ENCODE results near the gene PLRG1. TPM values are rescaled to one million over a fixed set of nuclear protein-coding genes. Genes with fewer than 3 reads are reported as not detected.
A peak's percentile ranks its signal among the peaks of the same experiment; 100 is the strongest.
"Not testable (repeated sequence)": the region's sequence is repeated elsewhere in the genome, so short reads cannot be mapped to it uniquely, and the experiment has no call there.

Gene PLRG1
- 105 TPM for polyA plus RNA-seq (2013, experiment 1 of 2)
- 110 TPM for polyA plus RNA-seq (2013, experiment 2 of 2)

- no peak within 1 kb of the TSS for H2BK15ac ChIP-seq (replicated peaks; ENCODE audit: low read depth)
- no peak within 1 kb of the TSS for H3K4ac ChIP-seq (ENCODE audit: low read depth, low read length)
- WGBS (ENCODE audit: extremely low coverage, insufficient coverage, low lambda C conversion rate) = no CpG with 5 or more reads among the region's 51 CpGs
- H3K36me3 ChIP-seq (ENCODE audit: control insufficient read depth, insufficient read depth, low read length) = no peaks in the 10 kb centered on the region
- H3K4me3 ChIP-seq (ENCODE audit: low read length) = peak within 1 kb of the TSS; percentile 90
- peaks cover 2% of the 10 kb centered on the region for H3K4me1 ChIP-seq (ENCODE audit: control insufficient read depth, low read depth, low read length)
- no peaks in the 10 kb centered on the region for H3K27me3 ChIP-seq (ENCODE audit: insufficient read depth, low read length, poor library complexity)
- H3K56ac ChIP-seq (ENCODE audit: low read length) = peak within 1 kb of the TSS; percentile 88
- H2BK120ac ChIP-seq (ENCODE audit: low read depth, low read length) = no peak within 1 kb of the TSS
- H3K23ac ChIP-seq (ENCODE audit: low read length) = no peak within 1 kb of the TSS
- H3K4me2 ChIP-seq (ENCODE audit: low read length) = peak within 1 kb of the TSS; percentile 72
- peak within 1 kb of the TSS; percentile 88 for H3K9ac ChIP-seq (ENCODE audit: low read length)
- peaks cover 17% of the 10 kb centered on the region for H3K79me2 ChIP-seq (ENCODE audit: control insufficient read depth, insufficient read depth, low read length)
- peak; percentile 98 for DNase-seq
- no peak within 1 kb of the TSS for H2AK5ac ChIP-seq (ENCODE audit: low read length)
- H4K5ac ChIP-seq (ENCODE audit: low read length) = no peak within 1 kb of the TSS
- H3K79me1 ChIP-seq (ENCODE audit: low read length) = peaks cover 8% of the 10 kb centered on the region
- peak within 1 kb of the TSS; percentile 16 for H3K27ac ChIP-seq (ENCODE audit: low read depth, low read length)
- no peak within 1 kb of the TSS for H4K8ac ChIP-seq (ENCODE audit: low read depth, low read length)
- no peak within 1 kb of the TSS for H2BK5ac ChIP-seq (ENCODE audit: low read length)
- H3K18ac ChIP-seq (ENCODE audit: low read length) = peak within 1 kb of the TSS; percentile 69
Measured at GRCh38 chr4:154549894-154550790, at the start of gene PLRG1. PLRG1 (minus strand) TSS chr4:154550400; CDS start chr4:154550308, 92 bp downstream.

DNA sequence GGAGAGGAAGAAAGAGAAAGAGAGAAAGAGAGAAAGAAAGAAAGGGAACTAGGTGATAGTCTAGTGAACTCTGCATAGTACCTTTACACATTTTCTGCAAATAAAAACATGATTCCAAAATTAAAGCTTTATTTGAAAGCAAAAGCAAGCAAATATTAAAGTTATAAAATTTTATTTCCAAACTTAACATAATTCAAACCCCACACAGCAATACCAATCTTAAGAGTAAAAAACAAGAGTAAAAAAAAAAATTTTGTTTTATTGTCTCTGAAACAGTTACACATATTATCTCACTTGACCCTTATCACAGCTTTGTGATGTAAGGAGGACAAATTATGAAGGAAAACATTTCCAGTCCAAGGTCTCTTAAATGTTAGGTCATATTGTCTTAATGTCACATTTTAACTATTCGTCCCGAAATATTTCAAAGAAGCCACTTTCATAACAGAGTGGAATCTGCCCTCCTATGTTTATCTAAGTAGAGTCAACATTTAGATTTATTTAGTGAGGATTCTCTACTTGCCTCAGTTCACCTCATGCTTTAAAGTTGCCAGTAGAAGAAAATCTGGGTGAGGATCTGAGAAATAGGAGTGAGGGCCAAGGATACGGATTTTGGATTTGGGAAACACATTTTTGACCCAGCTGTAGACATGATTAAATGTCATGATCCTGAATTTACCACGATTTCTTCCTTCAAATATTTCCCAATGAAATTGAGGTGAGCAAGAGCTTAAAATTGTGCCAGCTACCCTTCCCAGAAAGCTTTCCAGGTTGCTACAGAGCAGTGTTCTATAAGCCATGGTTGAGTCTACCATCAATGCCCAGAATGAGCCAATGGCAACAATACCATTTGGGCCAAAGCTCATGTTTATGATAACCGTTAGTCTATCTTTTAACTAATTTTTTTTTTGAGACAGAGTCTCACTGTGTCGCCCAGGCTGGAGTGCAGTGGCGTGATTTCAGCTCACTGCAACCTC is 47.9 kb upstream of the PLRG1 start:
- Histone ChIP-seq H3K23ac (ENCODE audit: low read length) (no peak overlapping the region), H2BK15ac (replicated peaks; ENCODE audit: low read depth) (no peak overlapping the region), H3K79me2 (ENCODE audit: control insufficient read depth, insufficient read depth, low read length) (no peaks in the 10 kb centered on the region), H2BK120ac (ENCODE audit: low read depth, low read length) (no peak overlapping the region), H4K8ac (ENCODE audit: low read depth, low read length) (no peak overlapping the region), H2BK5ac (ENCODE audit: low read length) (no peak overlapping the region), H3K4me1 (ENCODE audit: control insufficient read depth, low read depth, low read length) (no peaks in the 10 kb centered on the region), H3K79me1 (ENCODE audit: low read length) (no peaks in the 10 kb centered on the region), H3K4ac (ENCODE audit: low read depth, low read length) (no peak overlapping the region), H3K9ac (ENCODE audit: low read length) (no peak overlapping the region), H4K5ac (ENCODE audit: low read length) (no peak overlapping the region), H3K4me2 (ENCODE audit: low read length) (no peak overlapping the region), H3K56ac (ENCODE audit: low read length) (no peak overlapping the region), H3K4me3 (ENCODE audit: low read length) (no peak overlapping the region), H3K36me3 (ENCODE audit: control insufficient read depth, insufficient read depth, low read length) (no peaks in the 10 kb centered on the region), H3K27me3 (ENCODE audit: insufficient read depth, low read length, poor library complexity) (no peaks in the 10 kb centered on the region), H2AK5ac (ENCODE audit: low read length) (no peak overlapping the region), H3K27ac (ENCODE audit: low read depth, low read length) (no peak overlapping the region), H3K18ac (ENCODE audit: low read length) (no peak overlapping the region)
- DNase-seq = no peak
- no CpG with 5 or more reads among the region's 7 CpGs for WGBS (ENCODE audit: extremely low coverage, insufficient coverage, low lambda C conversion rate)

- not testable (repeated sequence) for H3K79me1 ChIP-seq (ENCODE audit: low read length); H2BK5ac ChIP-seq (ENCODE audit: low read length); H3K23ac ChIP-seq (ENCODE audit: low read length); H2BK15ac ChIP-seq (replicated peaks; ENCODE audit: low read depth); H3K9ac ChIP-seq (ENCODE audit: low read length); H3K27me3 ChIP-seq (ENCODE audit: insufficient read depth, low read length, poor library complexity); H3K36me3 ChIP-seq (ENCODE audit: control insufficient read depth, insufficient read depth, low read length); H3K4me3 ChIP-seq (ENCODE audit: low read length); H2BK120ac ChIP-seq (ENCODE audit: low read depth, low read length); H4K5ac ChIP-seq (ENCODE audit: low read length); H3K27ac ChIP-seq (ENCODE audit: low read depth, low read length); DNase-seq; H3K18ac ChIP-seq (ENCODE audit: low read length); H3K4me2 ChIP-seq (ENCODE audit: low read length); H3K56ac ChIP-seq (ENCODE audit: low read length); H3K4ac ChIP-seq (ENCODE audit: low read depth, low read length); H2AK5ac ChIP-seq (ENCODE audit: low read length); H3K4me1 ChIP-seq (ENCODE audit: control insufficient read depth, low read depth, low read length); H3K79me2 ChIP-seq (ENCODE audit: control insufficient read depth, insufficient read depth, low read length); H4K8ac ChIP-seq (ENCODE audit: low read depth, low read length)
- WGBS (ENCODE audit: extremely low coverage, insufficient coverage, low lambda C conversion rate) = no CpG with 5 or more reads among the region's 11 CpGs
Measured at GRCh38 chr4:154597281-154597680, 47.1 kb upstream of the PLRG1 start.

GRCh38 chr4:154595807-154596206 is 45.6 kb upstream of the PLRG1 start:
- H3K79me1 ChIP-seq (ENCODE audit: low read length) = no peaks in the 10 kb centered on the region
- H3K36me3 ChIP-seq (ENCODE audit: control insufficient read depth, insufficient read depth, low read length) = no peaks in the 10 kb centered on the region
- H2AK5ac ChIP-seq (ENCODE audit: low read length) = no peak overlapping the region
- H3K4me3 ChIP-seq (ENCODE audit: low read length) = no peak overlapping the region
- no peaks in the 10 kb centered on the region for H3K4me1 ChIP-seq (ENCODE audit: control insufficient read depth, low read depth, low read length)
- no peak overlapping the region for H2BK15ac ChIP-seq (replicated peaks; ENCODE audit: low read depth)
- H3K18ac ChIP-seq (ENCODE audit: low read length) = no peak overlapping the region
- no peak overlapping the region for H4K8ac ChIP-seq (ENCODE audit: low read depth, low read length)
- no peak overlapping the region for H3K9ac ChIP-seq (ENCODE audit: low read length)
- no peak overlapping the region for H2BK5ac ChIP-seq (ENCODE audit: low read length)
- no peak overlapping the region for H3K4me2 ChIP-seq (ENCODE audit: low read length)
- H3K27me3 ChIP-seq (ENCODE audit: insufficient read depth, low read length, poor library complexity) = no peaks in the 10 kb centered on the region
- no peak overlapping the region for H4K5ac ChIP-seq (ENCODE audit: low read length)
- DNase-seq = no peak
- no peak overlapping the region for H3K56ac ChIP-seq (ENCODE audit: low read length)
- no peak overlapping the region for H3K27ac ChIP-seq (ENCODE audit: low read depth, low read length)
- H2BK120ac ChIP-seq (ENCODE audit: low read depth, low read length) = no peak overlapping the region
- H3K4ac ChIP-seq (ENCODE audit: low read depth, low read length) = no peak overlapping the region
- H3K79me2 ChIP-seq (ENCODE audit: control insufficient read depth, insufficient read depth, low read length) = no peaks in the 10 kb centered on the region
- H3K23ac ChIP-seq (ENCODE audit: low read length) = no peak overlapping the region

- H4K5ac ChIP-seq (ENCODE audit: low read length); H3K4me2 ChIP-seq (ENCODE audit: low read length); H3K4me1 ChIP-seq (ENCODE audit: control insufficient read depth, low read depth, low read length); H3K27ac ChIP-seq (ENCODE audit: low read depth, low read length); H2AK5ac ChIP-seq (ENCODE audit: low read length); H2BK120ac ChIP-seq (ENCODE audit: low read depth, low read length); H3K36me3 ChIP-seq (ENCODE audit: control insufficient read depth, insufficient read depth, low read length); H3K4ac ChIP-seq (ENCODE audit: low read depth, low read length); H4K8ac ChIP-seq (ENCODE audit: low read depth, low read length); H2BK5ac ChIP-seq (ENCODE audit: low read length); H3K79me1 ChIP-seq (ENCODE audit: low read length); H3K56ac ChIP-seq (ENCODE audit: low read length); H3K18ac ChIP-seq (ENCODE audit: low read length); H3K79me2 ChIP-seq (ENCODE audit: control insufficient read depth, insufficient read depth, low read length); DNase-seq; H3K23ac ChIP-seq (ENCODE audit: low read length); H2BK15ac ChIP-seq (replicated peaks; ENCODE audit: low read depth); H3K9ac ChIP-seq (ENCODE audit: low read length); H3K4me3 ChIP-seq (ENCODE audit: low read length); H3K27me3 ChIP-seq (ENCODE audit: insufficient read depth, low read length, poor library complexity): not testable (repeated sequence)
- WGBS (ENCODE audit: extremely low coverage, insufficient coverage, low lambda C conversion rate) = no CpG with 5 or more reads among the region's 3 CpGs
Measured at GRCh38 chr4:154594343-154594742, 44.1 kb upstream of the PLRG1 start.

Measured in mesendoderm (in vitro differentiated cells).